A549 treated with RU486 at 1 μM for 4 hours (cell line): Measurements from ENCODE around the gene APLP1. TPM values are rescaled to one million over a fixed set of nuclear protein-coding genes. Genes with fewer than 3 reads are reported as not detected.

ENCODE experiments used
- total RNA-seq: library from RNA; stranded (reverse); fragments of 200-300 nt; extraction: Qiagen RNA extraction; gene quantifications from 5 replicates; pipeline ENCODE4 v1.2.3, GENCODE V29; 2022; ENCODE audit warnings: low read depth

APLP1 gene
- 69.5 to 103 TPM (median 99.5 TPM) in 5 replicates for total RNA-seq

GRCh38 chr19:35868172-35868822, at the start of gene APLP1:
Gene APLP1 (plus strand): TSS chr19:35868574. CDS start chr19:35868637, 63 bp downstream.

GRCh38 chr19:35852029-35852780, 16.2 kb upstream of the APLP1 start, which contains the start of gene NPHS1:
Gene NPHS1 (minus strand): TSS chr19:35852504. CDS start chr19:35851837, 667 bp downstream.

GRCh38 chr19:35856546-35857149, 11.7 kb upstream of the APLP1 start, which contains the start of gene KIRREL2:
Gene KIRREL2 (plus strand): TSS chr19:35856911. CDS start chr19:35857120, 209 bp downstream.

GRCh38 chr19:35901854-35902661, 33.7 kb downstream of the APLP1 start, which contains the start of gene HCST:
Gene HCST (plus strand): TSS chr19:35902529. CDS start chr19:35902594, 65 bp downstream.

GRCh38 chr19:35908010-35908441, 39.7 kb downstream of the APLP1 start, which contains the start of gene TYROBP:
Gene TYROBP (minus strand): TSS chr19:35908295. CDS start chr19:35908228, 67 bp downstream.

Other genes starting within 250 kb of the APLP1 start
- gene RBM42, start 239.5 kb upstream of the APLP1 start, total RNA-seq, result 137 to 219 TPM (median 210 TPM) in 5 replicates
- 1.4 to 2.8 TPM (median 2.2 TPM) in 5 replicates for gene ETV2, start 226.8 kb upstream of the APLP1 start, total RNA-seq
- 1,299 to 1,635 TPM (median 1,348 TPM) in 5 replicates for gene COX6B1, start 220.3 kb upstream of the APLP1 start, total RNA-seq
- 0.67 to 0.99 TPM (median 0.85 TPM) in 5 replicates for gene UPK1A, start 202.1 kb upstream of the APLP1 start, total RNA-seq
- not detected in 5 replicates for gene ZBTB32, start 164.0 kb upstream of the APLP1 start, total RNA-seq
- gene KMT2B, start 150.6 kb upstream of the APLP1 start, total RNA-seq, result 49.8 to 65.3 TPM (median 57.7 TPM) in 5 replicates
- 10.7 to 12.8 TPM (median 11.2 TPM) in 5 replicates for gene IGFLR1, start 126.1 kb upstream of the APLP1 start, total RNA-seq
- gene U2AF1L4, start 123.2 kb upstream of the APLP1 start, total RNA-seq, result 24.3 to 27.8 TPM (median 26.3 TPM) in 5 replicates
- 261 to 334 TPM (median 293 TPM) in 5 replicates for gene PSENEN, start 122.9 kb upstream of the APLP1 start, total RNA-seq
- gene LIN37, start 120.0 kb upstream of the APLP1 start, total RNA-seq, result 20.4 to 23.4 TPM (median 22.5 TPM) in 5 replicates
- 0.10 to 0.30 TPM (median 0.24 TPM) in 5 replicates for gene HSPB6, start 111.5 kb upstream of the APLP1 start, total RNA-seq
- gene PROSER3, start 110.4 kb upstream of the APLP1 start, total RNA-seq, result 25.6 to 28.1 TPM (median 27.1 TPM) in 5 replicates
- gene ARHGAP33, start 93.0 kb upstream of the APLP1 start, total RNA-seq, result 2.7 to 7.3 TPM (median 5.7 TPM) in 5 replicates
- gene PRODH2, start 55.7 kb upstream of the APLP1 start, total RNA-seq, result 0.18 to 0.61 TPM (median 0.44 TPM) in 5 replicates
- gene NPHS1, start 16.1 kb upstream of the APLP1 start, total RNA-seq, result 0.13 to 0.65 TPM (median 0.36 TPM) in 5 replicates
- 0.53 to 0.73 TPM (median 0.57 TPM) in 5 replicates for gene KIRREL2, start 11.7 kb upstream of the APLP1 start, total RNA-seq
- gene NFKBID, start 32.0 kb downstream of the APLP1 start, total RNA-seq, result 6.6 to 8.7 TPM (median 7.9 TPM) in 5 replicates
- gene HCST, start 34.0 kb downstream of the APLP1 start, total RNA-seq, result 0.18 to 0.64 TPM (median 0.27 TPM) in 3 of 5 replicates, not detected in the others
- not detected in 5 replicates for gene TYROBP, start 39.7 kb downstream of the APLP1 start, total RNA-seq
- 15.3 to 21.9 TPM (median 19.7 TPM) in 5 replicates for gene LRFN3, start 67.8 kb downstream of the APLP1 start, total RNA-seq
- gene SDHAF1, start 126.6 kb downstream of the APLP1 start, total RNA-seq, result 32.5 to 53.6 TPM (median 52.3 TPM) in 5 replicates
- gene SYNE4, start 140.2 kb downstream of the APLP1 start, total RNA-seq, result 0.13 to 0.72 TPM (median 0.28 TPM) in 5 replicates
- 25.3 to 29.7 TPM (median 26.5 TPM) in 5 replicates for gene ALKBH6, start 145.6 kb downstream of the APLP1 start, total RNA-seq
- gene CLIP3, start 164.3 kb downstream of the APLP1 start, total RNA-seq, result 0.40 to 1.4 TPM (median 0.76 TPM) in 5 replicates
- gene THAP8, start 185.7 kb downstream of the APLP1 start, total RNA-seq, result 4.5 to 6.9 TPM (median 5.2 TPM) in 5 replicates
- gene WDR62, start 186.3 kb downstream of the APLP1 start, total RNA-seq, result 20.4 to 29.8 TPM (median 26.5 TPM) in 5 replicates
- gene OVOL3, start 242.6 kb downstream of the APLP1 start, total RNA-seq, result 0.31 to 0.80 TPM in 2 of 5 replicates, not detected in the others
- gene POLR2I, start 246.3 kb downstream of the APLP1 start, total RNA-seq, result 240 to 283 TPM (median 257 TPM) in 5 replicates
- gene TBCB, start 246.9 kb downstream of the APLP1 start, total RNA-seq, result 403 to 564 TPM (median 536 TPM) in 5 replicates